Inflammatory macrophage treated with lipopolysaccharide for 1 hour (primary cell): ENCODE data around the gene ANXA3.

ENCODE experiments used
- DNase-seq, 2 donors: peaks; one replicate each; pipeline ENCODE4 v3.0.0-alpha.2; 2020 to 2022

Gene ANXA3

GRCh38 chr4:78613522-78614321, 62.2 kb downstream of the ANXA3 start:
- DNase-seq = peak; percentile 74 to 93

GRCh38 chr4:78616046-78616498, 64.5 kb downstream of the ANXA3 start:
- no peak for DNase-seq

GRCh38 chr4:78618436-78618835, 66.9 kb downstream of the ANXA3 start:
- DNase-seq = no peak

- no peak for DNase-seq
Measured at GRCh38 chr4:78621395-78621794, 69.8 kb downstream of the ANXA3 start.

GRCh38 chr4:78622253-78622979, 70.8 kb downstream of the ANXA3 start:
- no peak for DNase-seq

GRCh38 chr4:78624048-78624447, 72.5 kb downstream of the ANXA3 start:
- DNase-seq = peak; percentile 44 to 64

GRCh38 chr4:78625073-78625472, 73.5 kb downstream of the ANXA3 start:
- DNase-seq = peak in 1 of 2 donors; percentile 34

- DNase-seq = no peak
Measured at GRCh38 chr4:78627046-78627965, 75.7 kb downstream of the ANXA3 start.

GRCh38 chr4:78627966-78628678, 76.6 kb downstream of the ANXA3 start:
- no peak for DNase-seq

GRCh38 chr4:78629991-78630541, 78.5 kb downstream of the ANXA3 start:
- DNase-seq = peak; percentile 65 to 67

GRCh38 chr4:78630615-78631014, 79.0 kb downstream of the ANXA3 start:
- no peak for DNase-seq

GRCh38 chr4:78634011-78634664, 82.6 kb downstream of the ANXA3 start:
- DNase-seq = peak in 1 of 2 donors; percentile 50

GRCh38 chr4:78638337-78639172, 87.0 kb downstream of the ANXA3 start:
- peak in 1 of 2 donors; percentile 44 for DNase-seq

GRCh38 chr4:78640714-78641113, 89.1 kb downstream of the ANXA3 start:
- no peak for DNase-seq

GRCh38 chr4:78642934-78643333, 91.4 kb downstream of the ANXA3 start:
- no peak for DNase-seq

GRCh38 chr4:78644063-78644691, 92.6 kb downstream of the ANXA3 start:
- no peak for DNase-seq

- DNase-seq = peak; percentile 77 to 87
Measured at GRCh38 chr4:78644744-78645330, 93.3 kb downstream of the ANXA3 start.

- DNase-seq = peak; percentile 83 to 94
Measured at GRCh38 chr4:78645853-78646757, 94.5 kb downstream of the ANXA3 start.
